ENCODE data around the gene MSI2. TPM values are rescaled to one million over a fixed set of nuclear protein-coding genes. Genes with fewer than 3 reads are reported as not detected.

MSI2 gene
- total and polyA plus RNA-seq, 2 donors (not counting 3 experiments of a cell fraction or from before 2014, with no cell fraction given), result 20.9 to 59.3 TPM

DNA sequence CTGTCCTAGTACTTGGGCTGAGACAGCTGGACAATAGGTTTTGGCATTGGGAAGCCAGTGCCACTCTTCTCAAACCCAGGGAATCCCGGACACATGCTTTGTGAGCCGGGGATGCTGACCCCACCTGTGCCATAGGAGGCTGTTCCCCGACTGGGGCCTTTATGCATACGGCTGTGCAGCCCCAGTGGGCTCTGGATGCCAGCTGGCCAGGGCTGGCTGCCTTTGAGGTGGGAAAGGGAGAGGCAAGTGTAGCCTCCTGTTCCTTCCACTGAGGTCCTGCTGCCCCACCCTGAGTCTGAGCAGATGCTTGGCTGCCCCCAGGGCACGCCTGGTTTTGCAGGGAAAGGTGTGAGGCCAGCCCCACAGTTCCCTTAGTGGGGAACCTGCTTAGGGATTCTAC is 383.1 kb downstream of the MSI2 start:
- BruUV-seq (replicated peaks), result no TSS peak
- Histone ChIP-seq H3K27me3 (ENCODE audit: control insufficient read depth in 2 of 2, insufficient read depth in 2 of 2, low read length in 2 of 2) (no peaks in the 10 kb centered on the region), H3K36me3 (ENCODE audit: control insufficient read depth in 2 of 2, extremely low read depth in 1 of 2, insufficient read depth in 2 of 2, low read length in 2 of 2) (no peaks in the 10 kb centered on the region), H3K27ac (ENCODE audit: insufficient read depth, low read depth, low read length) (no peak overlapping the region), H3K79me2 (ENCODE audit: control insufficient read depth, insufficient read depth, low read length) (no peaks in the 10 kb centered on the region), H3K9ac (replicated peaks; ENCODE audit: extremely low read depth, insufficient read depth, low read length) (no peak overlapping the region), H2AFZ (ENCODE audit: low read depth, low read length) (no peak overlapping the region), H3K4me3 (replicated peaks in 1 of 3; ENCODE audit: insufficient read depth in 1 of 3, low read depth in 1 of 3, low read length in 3 of 3) (no peak overlapping the region), H3K9me3 (replicated peaks; ENCODE audit: control insufficient read depth, insufficient read depth, low read length) (no peaks in the 10 kb centered on the region), H3K9me1 (replicated peaks; ENCODE audit: control insufficient read depth, extremely low read depth, insufficient read depth, low read length) (no peaks in the 10 kb centered on the region), H4K20me1 (replicated peaks; ENCODE audit: control insufficient read depth, extremely low read depth, insufficient read depth, low read length) (no peaks in the 10 kb centered on the region), H3K4me2 (ENCODE audit: insufficient read depth, low read length) (no peak overlapping the region), H3K4me1 (ENCODE audit: control insufficient read depth, extremely low read depth, insufficient read depth, low read length) (no peaks in the 10 kb centered on the region)
- dilution Hi-C loops (cut with MboI; ENCODE audit: extremely low pct_ligation_motif_present, low sequenced_read_pairs), result no loop called here
- ChIA-PET POLR2A (no interaction called here), CTCF (no interaction called here)
- intact Hi-C loops (cut with micrococcal nuclease), result no loop called here
- DNase-seq (ENCODE audit: low read depth, low spot score) (no peak), FAIRE-seq (no peak)
- no peak for TF ChIP-seq GATA2 (IDR thresholded peaks at IDR 0.05; ENCODE audit: insufficient read depth, insufficient read length, low read depth, low read length)
- no peak for TF ChIP-seq POLR2A (IDR thresholded peaks at IDR 0.05; ENCODE audit: low read depth, low read length)
- TF ChIP-seq JUN (IDR thresholded peaks at IDR 0.05; ENCODE audit: borderline replicate concordance, insufficient read depth, insufficient read length, low read depth), result no peak
- no peak for TF ChIP-seq POLR2AphosphoS5 (IDR thresholded peaks at IDR 0.05; ENCODE audit: insufficient read depth, low read depth, low read length)
- TF ChIP-seq, protein P1, sequence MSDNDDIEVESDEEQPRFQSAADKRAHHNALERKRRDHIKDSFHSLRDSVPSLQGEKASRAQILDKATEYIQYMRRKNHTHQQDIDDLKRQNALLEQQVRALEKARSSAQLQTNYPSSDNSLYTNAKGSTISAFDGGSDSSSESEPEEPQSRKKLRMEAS (IDR thresholded peaks at IDR 0.05; ENCODE audit: insufficient read depth, insufficient read length), result no peak
- TF ChIP-seq, protein P2, sequence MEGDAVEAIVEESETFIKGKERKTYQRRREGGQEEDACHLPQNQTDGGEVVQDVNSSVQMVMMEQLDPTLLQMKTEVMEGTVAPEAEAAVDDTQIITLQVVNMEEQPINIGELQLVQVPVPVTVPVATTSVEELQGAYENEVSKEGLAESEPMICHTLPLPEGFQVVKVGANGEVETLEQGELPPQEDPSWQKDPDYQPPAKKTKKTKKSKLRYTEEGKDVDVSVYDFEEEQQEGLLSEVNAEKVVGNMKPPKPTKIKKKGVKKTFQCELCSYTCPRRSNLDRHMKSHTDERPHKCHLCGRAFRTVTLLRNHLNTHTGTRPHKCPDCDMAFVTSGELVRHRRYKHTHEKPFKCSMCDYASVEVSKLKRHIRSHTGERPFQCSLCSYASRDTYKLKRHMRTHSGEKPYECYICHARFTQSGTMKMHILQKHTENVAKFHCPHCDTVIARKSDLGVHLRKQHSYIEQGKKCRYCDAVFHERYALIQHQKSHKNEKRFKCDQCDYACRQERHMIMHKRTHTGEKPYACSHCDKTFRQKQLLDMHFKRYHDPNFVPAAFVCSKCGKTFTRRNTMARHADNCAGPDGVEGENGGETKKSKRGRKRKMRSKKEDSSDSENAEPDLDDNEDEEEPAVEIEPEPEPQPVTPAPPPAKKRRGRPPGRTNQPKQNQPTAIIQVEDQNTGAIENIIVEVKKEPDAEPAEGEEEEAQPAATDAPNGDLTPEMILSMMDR (IDR thresholded peaks at IDR 0.05; ENCODE audit: extremely low read depth in 1 of 2, insufficient read depth in 1 of 2, low read depth in 1 of 2, low read length in 2 of 2), result no peak
- TF ChIP-seq FOS (IDR thresholded peaks at IDR 0.05; ENCODE audit: borderline replicate concordance, insufficient read depth, low read length), result no peak
- TF ChIP-seq MYC (IDR thresholded peaks at IDR 0.05; ENCODE audit: low read depth, low read length), result no peak
- TF ChIP-seq EZH2 (IDR thresholded peaks at IDR 0.05; ENCODE audit: borderline replicate concordance, low read depth, low read length, severe bottlenecking), result no peak

Data from endothelial cell of umbilical vein (primary cell).